Stimulated activated CD4-positive, alpha-beta T cell treated with anti-CD3 and anti-CD28 coated beads, Interleukin-2, amount 100 ng/mL, for 4 hours (primary cell): ENCODE results near the gene CDKN2AIP.

Source experiments
- DNase-seq: peaks from one replicate; pipeline ENCODE4 v3.0.0-alpha.2; 2020; ENCODE audit warnings: low read depth

The CDKN2AIP gene

DNA sequence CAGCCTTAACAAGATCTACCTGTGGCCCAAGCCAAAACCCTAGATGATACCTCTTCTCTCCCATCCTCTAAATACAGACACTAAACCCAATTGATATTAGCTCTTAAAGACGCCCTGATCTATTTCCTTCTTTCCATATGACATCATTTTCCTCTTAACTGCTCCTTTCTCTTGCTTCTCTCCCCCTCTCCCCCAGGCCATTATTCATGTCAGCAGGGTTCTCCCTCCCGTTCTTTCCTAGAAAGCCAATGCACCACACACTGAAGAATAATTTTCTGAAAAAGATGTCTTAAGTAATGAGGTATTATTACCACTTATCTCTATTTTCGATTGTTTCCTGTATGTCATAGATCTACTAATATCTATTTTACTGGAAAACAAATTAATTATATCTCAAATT, 50.7 kb downstream of the CDKN2AIP start:
- DNase-seq, result no peak
